GM18511 (cell line): ENCODE measurements around the gene IAH1.

Experiments used
- ATAC-seq: cut with Tn5 transposase; IDR thresholded peaks from one replicate; pipeline ENCODE4 v1.9.1; 2021; ENCODE audit warnings: mild to moderate bottlenecking, moderate library complexity; ENCODE audit not compliant: unreplicated experiment

IAH1 gene

GRCh38 chr2:9474361-9475057 lies at the start of gene IAH1:
Gene IAH1 (plus strand): TSS chr2:9474551. CDS start chr2:9474567, 16 bp downstream.
- ATAC-seq, result peak; percentile 73

GRCh38 chr2:9428965-9429577 lies 45.3 kb upstream of the IAH1 start:
- ATAC-seq, result no peak

- no peak for ATAC-seq
These were observed 43.7 kb upstream of the IAH1 start for GRCh38 chr2:9430316-9431293.

- no peak for ATAC-seq
These were observed 39.9 kb upstream of the IAH1 start for GRCh38 chr2:9434489-9434888.

GRCh38 chr2:9439536-9439935 lies 34.8 kb upstream of the IAH1 start:
- ATAC-seq, result no peak

GRCh38 chr2:9440058-9440727 lies 34.2 kb upstream of the IAH1 start:
- ATAC-seq, result no peak

- ATAC-seq, result no peak
These were observed 32.8 kb upstream of the IAH1 start for GRCh38 chr2:9441556-9441955.

- ATAC-seq, result no peak
These were observed 30.8 kb upstream of the IAH1 start for GRCh38 chr2:9443526-9443925.

GRCh38 chr2:9445089-9445488 lies 29.3 kb upstream of the IAH1 start:
- no peak for ATAC-seq

GRCh38 chr2:9451231-9451630 lies 23.1 kb upstream of the IAH1 start:
- ATAC-seq, result no peak

- ATAC-seq, result no peak
These were observed 13.8 kb upstream of the IAH1 start for GRCh38 chr2:9460441-9461017.

- no peak for ATAC-seq
These were observed 13.3 kb upstream of the IAH1 start for GRCh38 chr2:9461079-9461478.

- ATAC-seq, result no peak
These were observed 12.0 kb upstream of the IAH1 start for GRCh38 chr2:9462313-9462712.

- ATAC-seq, result no peak
These were observed 11.3 kb upstream of the IAH1 start for GRCh38 chr2:9462886-9463697.

- peak; percentile 99 for ATAC-seq
These were observed 10.7 kb upstream of the IAH1 start for GRCh38 chr2:9463698-9464034.

- no peak for ATAC-seq
These were observed 9.2 kb upstream of the IAH1 start for GRCh38 chr2:9465170-9465569.

- no peak for ATAC-seq
These were observed 8.1 kb upstream of the IAH1 start for GRCh38 chr2:9466147-9466683.

GRCh38 chr2:9467687-9468086 lies 6.7 kb upstream of the IAH1 start:
- ATAC-seq, result no peak

- ATAC-seq, result no peak
These were observed 3.1 kb upstream of the IAH1 start for GRCh38 chr2:9471206-9471605.

- ATAC-seq, result no peak
These were observed 1.8 kb upstream of the IAH1 start for GRCh38 chr2:9472511-9472910.
